ENCODE measurements around the gene SMIM38. TPM values are rescaled to one million over a fixed set of nuclear protein-coding genes. Genes with fewer than 3 reads are reported as not detected.

The SMIM38 gene
- total RNA-seq, 1 experiment from 2014 or later, result 0.09 TPM

DNA sequence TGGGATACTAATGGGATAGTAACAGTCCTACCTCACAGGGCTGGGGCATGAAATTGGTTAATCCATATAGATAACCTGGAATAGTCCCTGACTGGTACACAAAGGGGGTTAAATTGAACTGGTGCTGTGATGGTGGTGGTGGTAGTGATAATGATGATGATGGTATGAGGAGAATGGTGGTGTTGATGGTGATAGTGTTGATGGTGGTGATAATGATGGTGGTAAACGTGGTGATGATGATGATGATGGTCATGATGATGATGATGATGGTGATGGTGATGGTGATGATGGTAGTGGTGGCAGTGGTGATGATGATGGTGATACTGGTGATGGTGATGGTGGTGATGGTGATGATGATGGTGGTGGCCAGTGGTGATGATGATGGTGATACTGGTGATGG, 38.7 kb downstream of the SMIM38 start:
- peaks cover 0 to 5% of the 10 kb centered on the region in 2 experiments; a peak in 2 of 4 replicates for H3K4me1 Mint-ChIP-seq
- no peak for DNase-seq
- H2BK120ac ChIP-seq (ENCODE audit: low read depth, low read length, poor library complexity, severe bottlenecking), result no peak overlapping the region
- no peak overlapping the region for H3K56ac ChIP-seq (ENCODE audit: insufficient read length, low read depth, low read length)
- no peak overlapping the region for H2BK15ac ChIP-seq (ENCODE audit: low read depth, low read length)
- H4K8ac ChIP-seq (replicated peaks; ENCODE audit: insufficient read length, low read depth, low read length), result no peak overlapping the region
- H3K4me3 Mint-ChIP-seq, result no peak overlapping the region
- H4K91ac ChIP-seq (ENCODE audit: insufficient read length, low read depth, low read length), result no peak overlapping the region
- no peak overlapping the region for H2AK5ac ChIP-seq (ENCODE audit: insufficient read length, low read length)
- H3K4me1 ChIP-seq (ENCODE audit: insufficient read depth, low read length), result no peaks in the 10 kb centered on the region
- no peaks in the 10 kb centered on the region for H3K79me2 ChIP-seq (ENCODE audit: insufficient read depth, low read length)
- H2BK20ac ChIP-seq (ENCODE audit: low read depth, low read length, poor library complexity, severe bottlenecking), result no peak overlapping the region
- no peak overlapping the region for H3K4me2 ChIP-seq (ENCODE audit: insufficient read depth, insufficient read length, low read length)
- no peak overlapping the region for H3K18ac ChIP-seq (ENCODE audit: insufficient read length, low read depth, low read length)
- peaks cover 8 to 10% of the 10 kb centered on the region in 2 experiments; a peak in 4 of 5 replicates for H3K9me3 Mint-ChIP-seq
- H3T11ph ChIP-seq (ENCODE audit: low read length), result no peak overlapping the region
- H2BK5ac ChIP-seq (ENCODE audit: insufficient read length, low read length), result no peak overlapping the region
- peaks cover 0 to 7% (median 6%) of the 10 kb centered on the region in 3 experiments; a peak in 2 of 7 replicates for H3K36me3 Mint-ChIP-seq (ENCODE audit: insufficient read depth in 1 of 3, low read depth in 3 of 3)
- H3K79me1 ChIP-seq (ENCODE audit: insufficient read depth, low read depth, low read length, poor library complexity, severe bottlenecking), result no peaks in the 10 kb centered on the region
- WGBS (ENCODE audit: extremely low coverage, insufficient read length, low lambda C conversion rate), result 100% methylated on average over 1 of the region's 1 CpG
- H3K27ac Mint-ChIP-seq, result no peak overlapping the region; a peak in 1 of 7 replicates
- TF ChIP-seq, protein P1, sequence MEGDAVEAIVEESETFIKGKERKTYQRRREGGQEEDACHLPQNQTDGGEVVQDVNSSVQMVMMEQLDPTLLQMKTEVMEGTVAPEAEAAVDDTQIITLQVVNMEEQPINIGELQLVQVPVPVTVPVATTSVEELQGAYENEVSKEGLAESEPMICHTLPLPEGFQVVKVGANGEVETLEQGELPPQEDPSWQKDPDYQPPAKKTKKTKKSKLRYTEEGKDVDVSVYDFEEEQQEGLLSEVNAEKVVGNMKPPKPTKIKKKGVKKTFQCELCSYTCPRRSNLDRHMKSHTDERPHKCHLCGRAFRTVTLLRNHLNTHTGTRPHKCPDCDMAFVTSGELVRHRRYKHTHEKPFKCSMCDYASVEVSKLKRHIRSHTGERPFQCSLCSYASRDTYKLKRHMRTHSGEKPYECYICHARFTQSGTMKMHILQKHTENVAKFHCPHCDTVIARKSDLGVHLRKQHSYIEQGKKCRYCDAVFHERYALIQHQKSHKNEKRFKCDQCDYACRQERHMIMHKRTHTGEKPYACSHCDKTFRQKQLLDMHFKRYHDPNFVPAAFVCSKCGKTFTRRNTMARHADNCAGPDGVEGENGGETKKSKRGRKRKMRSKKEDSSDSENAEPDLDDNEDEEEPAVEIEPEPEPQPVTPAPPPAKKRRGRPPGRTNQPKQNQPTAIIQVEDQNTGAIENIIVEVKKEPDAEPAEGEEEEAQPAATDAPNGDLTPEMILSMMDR (conservative IDR thresholded peaks at IDR 0.05), result no peak
- no peak overlapping the region for H3K9ac ChIP-seq (ENCODE audit: extremely low read depth, insufficient read length, low read length)
- H3K27me3 ChIP-seq (ENCODE audit: insufficient read depth, low read length), result no peaks in the 10 kb centered on the region
- no peaks in the 10 kb centered on the region for H3K9me3 ChIP-seq (ENCODE audit: control insufficient read depth, low read depth, low read length)
- H2AFZ ChIP-seq (ENCODE audit: low read length), result no peak overlapping the region
- H3K27ac ChIP-seq (ENCODE audit: insufficient read length, low read depth, low read length), result no peak overlapping the region
- no peak overlapping the region for H3K23ac ChIP-seq (ENCODE audit: insufficient read length, low read depth, low read length)
- no peak overlapping the region for H3K14ac ChIP-seq (ENCODE audit: insufficient read depth, low read length)
- no peaks in the 10 kb centered on the region for H4K20me1 ChIP-seq (ENCODE audit: control insufficient read depth, insufficient read depth, insufficient read length)
- no peaks in the 10 kb centered on the region for H3K23me2 ChIP-seq (ENCODE audit: insufficient read length, low read depth, low read length, poor library complexity, severe bottlenecking)
- H2BK12ac ChIP-seq (ENCODE audit: insufficient read length, low read depth, low read length), result no peak overlapping the region
- no peak overlapping the region for H4K5ac ChIP-seq (ENCODE audit: insufficient read length, low read depth, low read length)
- peaks cover 5% of the 10 kb centered on the region; the same call in 1 of the 2 replicates for H3K27me3 Mint-ChIP-seq (ENCODE audit: low read depth)
- H3K4ac ChIP-seq (ENCODE audit: low read depth, low read length), result no peak overlapping the region

Data from H9 (cell line).